ENCODE results near the gene CSMD2.

GRCh38 chr1:34147301-34147700 is 17.7 kb downstream of the CSMD2 start:
- TF ChIP-seq CTCF (IDR thresholded peaks at IDR 0.05) (no peak), POLR2A (IDR thresholded peaks at IDR 0.05) (no peak)
